ENCODE measurements around the gene S100A16. TPM values are rescaled to one million over a fixed set of nuclear protein-coding genes. Genes with fewer than 3 reads are reported as not detected.

S100A16 gene
- total and polyA plus RNA-seq, 4 donors, result 46.0 to 135 (median 111) TPM

GRCh38 chr1:153570874-153571273 is 42.1 kb downstream of the S100A16 start:
- WGBS (ENCODE audit: insufficient coverage), result 90% methylated on average over 4 of the region's 5 CpGs
- no peak for DNase-seq (ENCODE audit: low read depth in 4 of 6, low spot score in 6 of 6)
- Histone ChIP-seq H3K9me3 (ENCODE audit: control insufficient read depth, insufficient read depth, low read length) (no peaks in the 10 kb centered on the region), H3K27me3 (ENCODE audit: control insufficient read depth, insufficient read depth, low read length) (no peaks in the 10 kb centered on the region), H3K27ac (ENCODE audit: low read depth, low read length) (no peak overlapping the region), H3K4me3 (ENCODE audit: low read depth, low read length) (no peak overlapping the region), H3K4me1 (ENCODE audit: control insufficient read depth, insufficient read depth, low read length) (peaks cover 34% of the 10 kb centered on the region), H3K36me3 (ENCODE audit: control insufficient read depth, insufficient read depth, low read length) (no peaks in the 10 kb centered on the region)

GRCh38 chr1:153569465-153569864 is 43.5 kb downstream of the S100A16 start:
- no peaks in the 10 kb centered on the region for H3K27me3 ChIP-seq (ENCODE audit: control insufficient read depth, insufficient read depth, low read length)
- 93% methylated on average over 4 of the region's 8 CpGs for WGBS (ENCODE audit: insufficient coverage)
- no peak overlapping the region for H3K4me3 ChIP-seq (ENCODE audit: low read depth, low read length)
- no peaks in the 10 kb centered on the region for H3K9me3 ChIP-seq (ENCODE audit: control insufficient read depth, insufficient read depth, low read length)
- no peaks in the 10 kb centered on the region for H3K36me3 ChIP-seq (ENCODE audit: control insufficient read depth, insufficient read depth, low read length)
- DNase-seq (ENCODE audit: low read depth in 4 of 6, low spot score in 6 of 6), result no peak
- no peak overlapping the region for H3K27ac ChIP-seq (ENCODE audit: low read depth, low read length)
- H3K4me1 ChIP-seq (ENCODE audit: control insufficient read depth, insufficient read depth, low read length), result peaks cover 40% of the 10 kb centered on the region

GRCh38 chr1:153568367-153569099 is 44.4 kb downstream of the S100A16 start:
- Histone ChIP-seq H3K27ac (ENCODE audit: low read depth, low read length) (no peak overlapping the region), H3K27me3 (ENCODE audit: control insufficient read depth, insufficient read depth, low read length) (no peaks in the 10 kb centered on the region), H3K36me3 (ENCODE audit: control insufficient read depth, insufficient read depth, low read length) (no peaks in the 10 kb centered on the region), H3K9me3 (ENCODE audit: control insufficient read depth, insufficient read depth, low read length) (no peaks in the 10 kb centered on the region), H3K4me3 (ENCODE audit: low read depth, low read length) (peak overlapping the region; percentile 11), H3K4me1 (ENCODE audit: control insufficient read depth, insufficient read depth, low read length) (peaks cover 40% of the 10 kb centered on the region)
- WGBS (ENCODE audit: insufficient coverage), result 10% methylated on average over 21 of the region's 25 CpGs
- DNase-seq (ENCODE audit: low read depth in 4 of 6, low spot score in 6 of 6), result peak in 5 of 6 donors; percentile 50 to 92 (median 63)

GRCh38 chr1:153567621-153568366 is 45.1 kb downstream of the S100A16 start:
- Histone ChIP-seq H3K4me3 (ENCODE audit: low read depth, low read length) (no peak overlapping the region), H3K27ac (ENCODE audit: low read depth, low read length) (no peak overlapping the region), H3K36me3 (ENCODE audit: control insufficient read depth, insufficient read depth, low read length) (no peaks in the 10 kb centered on the region), H3K27me3 (ENCODE audit: control insufficient read depth, insufficient read depth, low read length) (no peaks in the 10 kb centered on the region), H3K9me3 (ENCODE audit: control insufficient read depth, insufficient read depth, low read length) (no peaks in the 10 kb centered on the region), H3K4me1 (ENCODE audit: control insufficient read depth, insufficient read depth, low read length) (peaks cover 40% of the 10 kb centered on the region)
- 64% methylated on average over 20 of the region's 22 CpGs for WGBS (ENCODE audit: insufficient coverage)
- no peak for DNase-seq (ENCODE audit: low read depth in 4 of 6, low spot score in 6 of 6)

- 48% methylated on average over 15 of the region's 16 CpGs for WGBS (ENCODE audit: insufficient coverage)
- H3K9me3 ChIP-seq (ENCODE audit: control insufficient read depth, insufficient read depth, low read length), result no peaks in the 10 kb centered on the region
- H3K27me3 ChIP-seq (ENCODE audit: control insufficient read depth, insufficient read depth, low read length), result no peaks in the 10 kb centered on the region
- H3K36me3 ChIP-seq (ENCODE audit: control insufficient read depth, insufficient read depth, low read length), result no peaks in the 10 kb centered on the region
- no peak overlapping the region for H3K4me3 ChIP-seq (ENCODE audit: low read depth, low read length)
- peak in 2 of 6 donors; percentile 16 to 59 for DNase-seq (ENCODE audit: low read depth in 4 of 6, low spot score in 6 of 6)
- H3K4me1 ChIP-seq (ENCODE audit: control insufficient read depth, insufficient read depth, low read length), result peaks cover 34% of the 10 kb centered on the region
- peak overlapping the region; percentile 54 for H3K27ac ChIP-seq (ENCODE audit: low read depth, low read length)
Observed at GRCh38 chr1:153566414-153567371, 46.2 kb downstream of the S100A16 start.

GRCh38 chr1:153565529-153566374 is 47.2 kb downstream of the S100A16 start, which contains the start of gene S100A2:
Gene S100A2, minus strand, starts transcription at chr1:153565844. Its CDS starts 1,967 bp downstream, at chr1:153563877.
- WGBS (ENCODE audit: insufficient coverage), result 89% methylated on average over 7 of the region's 8 CpGs
- no peak within 1 kb of the TSS for H3K4me3 ChIP-seq (ENCODE audit: low read depth, low read length)
- H3K4me1 ChIP-seq (ENCODE audit: control insufficient read depth, insufficient read depth, low read length), result peaks cover 34% of the 10 kb centered on the region
- DNase-seq (ENCODE audit: low read depth in 4 of 6, low spot score in 6 of 6), result no peak
- H3K9me3 ChIP-seq (ENCODE audit: control insufficient read depth, insufficient read depth, low read length), result no peaks in the 10 kb centered on the region
- no peaks in the 10 kb centered on the region for H3K27me3 ChIP-seq (ENCODE audit: control insufficient read depth, insufficient read depth, low read length)
- no peaks in the 10 kb centered on the region for H3K36me3 ChIP-seq (ENCODE audit: control insufficient read depth, insufficient read depth, low read length)
- peak within 1 kb of the TSS; percentile 54 for H3K27ac ChIP-seq (ENCODE audit: low read depth, low read length)

- H3K9me3 ChIP-seq (ENCODE audit: control insufficient read depth, insufficient read depth, low read length), result no peaks in the 10 kb centered on the region
- DNase-seq (ENCODE audit: low read depth in 4 of 6, low spot score in 6 of 6), result no peak
- no peaks in the 10 kb centered on the region for H3K27me3 ChIP-seq (ENCODE audit: control insufficient read depth, insufficient read depth, low read length)
- no peaks in the 10 kb centered on the region for H3K36me3 ChIP-seq (ENCODE audit: control insufficient read depth, insufficient read depth, low read length)
- peaks cover 34% of the 10 kb centered on the region for H3K4me1 ChIP-seq (ENCODE audit: control insufficient read depth, insufficient read depth, low read length)
- no peak overlapping the region for H3K27ac ChIP-seq (ENCODE audit: low read depth, low read length)
- 85% methylated on average over 6 of the region's 7 CpGs for WGBS (ENCODE audit: insufficient coverage)
- no peak overlapping the region for H3K4me3 ChIP-seq (ENCODE audit: low read depth, low read length)
Observed at GRCh38 chr1:153563991-153564390, 48.9 kb downstream of the S100A16 start.

GRCh38 chr1:153563483-153563901 is 49.4 kb downstream of the S100A16 start:
- H3K36me3 ChIP-seq (ENCODE audit: control insufficient read depth, insufficient read depth, low read length), result no peaks in the 10 kb centered on the region
- H3K27me3 ChIP-seq (ENCODE audit: control insufficient read depth, insufficient read depth, low read length), result no peaks in the 10 kb centered on the region
- 63% methylated on average over 4 of the region's 6 CpGs for WGBS (ENCODE audit: insufficient coverage)

More at GRCh38 chr1:153563483-153563901, 49.4 kb downstream of the S100A16 start:
- DNase-seq (ENCODE audit: low read depth in 4 of 6, low spot score in 6 of 6), result no peak
- Histone ChIP-seq H3K4me1 (ENCODE audit: control insufficient read depth, insufficient read depth, low read length) (peaks cover 29% of the 10 kb centered on the region), H3K9me3 (ENCODE audit: control insufficient read depth, insufficient read depth, low read length) (no peaks in the 10 kb centered on the region), H3K27ac (ENCODE audit: low read depth, low read length) (no peak overlapping the region), H3K4me3 (ENCODE audit: low read depth, low read length) (no peak overlapping the region)

Data from spinal cord (tissue), 10 donors.